ENCODE data around the gene GALNT18. TPM values are rescaled to one million over a fixed set of nuclear protein-coding genes. Genes with fewer than 3 reads are reported as not detected.

Gene GALNT18
- total RNA-seq, 1 experiment from 2014 or later: 1.7 TPM

- Histone ChIP-seq H4K20me1 (ENCODE audit: control insufficient read depth, insufficient read depth, insufficient read length) (no peaks in the 10 kb centered on the region), H3K27ac (ENCODE audit: insufficient read length, low read depth, low read length) (no peak overlapping the region), H2BK5ac (ENCODE audit: insufficient read length, low read length) (no peak overlapping the region), H4K8ac (replicated peaks; ENCODE audit: insufficient read length, low read depth, low read length) (no peak overlapping the region), H2BK20ac (ENCODE audit: low read depth, low read length, poor library complexity, severe bottlenecking) (no peak overlapping the region), H3K9ac (ENCODE audit: extremely low read depth, insufficient read length, low read length) (no peak overlapping the region), H3K23ac (ENCODE audit: insufficient read length, low read depth, low read length) (no peak overlapping the region), H3K14ac (ENCODE audit: insufficient read depth, low read length) (no peak overlapping the region; the same call in 1 of the 2 replicates), H3K56ac (ENCODE audit: insufficient read length, low read depth, low read length) (no peak overlapping the region), H2BK15ac (ENCODE audit: low read depth, low read length) (no peak overlapping the region), H3K4ac (ENCODE audit: low read depth, low read length) (no peak overlapping the region), H3K79me1 (ENCODE audit: insufficient read depth, low read depth, low read length, poor library complexity, severe bottlenecking) (no peaks in the 10 kb centered on the region), H2BK12ac (ENCODE audit: insufficient read length, low read depth, low read length) (no peak overlapping the region), H3K9me3 (ENCODE audit: control insufficient read depth, low read depth, low read length) (no peaks in the 10 kb centered on the region), H2AFZ (ENCODE audit: low read length) (no peak overlapping the region), H3K4me2 (ENCODE audit: insufficient read depth, insufficient read length, low read length) (no peak overlapping the region), H2BK120ac (ENCODE audit: low read depth, low read length, poor library complexity, severe bottlenecking) (no peak overlapping the region), H2AK5ac (ENCODE audit: insufficient read length, low read length) (no peak overlapping the region), H3K4me1 (ENCODE audit: insufficient read depth, low read length) (no peaks in the 10 kb centered on the region), H3K18ac (ENCODE audit: insufficient read length, low read depth, low read length) (no peak overlapping the region), H4K5ac (ENCODE audit: insufficient read length, low read depth, low read length) (no peak overlapping the region), H3T11ph (ENCODE audit: low read length) (no peak overlapping the region), H3K23me2 (ENCODE audit: insufficient read length, low read depth, low read length, poor library complexity, severe bottlenecking) (no peaks in the 10 kb centered on the region), H3K27me3 (ENCODE audit: insufficient read depth, low read length) (no peaks in the 10 kb centered on the region), H4K91ac (ENCODE audit: insufficient read length, low read depth, low read length) (no peak overlapping the region), H3K79me2 (ENCODE audit: insufficient read depth, low read length) (no peaks in the 10 kb centered on the region)
- H3K27ac Mint-ChIP-seq: no peak overlapping the region
- no peaks in the 10 kb centered on the region for H3K36me3 Mint-ChIP-seq (ENCODE audit: insufficient read depth in 1 of 3, low read depth in 3 of 3)
- TF ChIP-seq CTCF (conservative IDR thresholded peaks at IDR 0.05): no peak
- no peak overlapping the region for H3K4me3 Mint-ChIP-seq
- no peak for DNase-seq
- peaks cover 5% of the 10 kb centered on the region; the same call in 1 of the 2 replicates for H3K27me3 Mint-ChIP-seq (ENCODE audit: low read depth)
- peaks cover 17 to 28% of the 10 kb centered on the region in 2 experiments for H3K4me1 Mint-ChIP-seq
- no peaks in the 10 kb centered on the region for H3K9me3 Mint-ChIP-seq
- no CpG with 5 or more reads among the region's 5 CpGs for WGBS (ENCODE audit: extremely low coverage, insufficient read length, low lambda C conversion rate)
Observed at GRCh38 chr11:11281626-11282025, 340.2 kb downstream of the GALNT18 start.
